ENCODE measurements around the gene FAM221A.
"Not testable (repeated sequence)": the region's sequence is repeated elsewhere in the genome, so short reads cannot be mapped to it uniquely, and the experiment has no call there.

Gene FAM221A

GRCh38 chr7:23680414-23681405 is 711 bp downstream of the FAM221A start:
- Histone ChIP-seq H3K4me1 (ENCODE audit: control insufficient read depth, insufficient read depth, low read length) (peaks cover 20% of the 10 kb centered on the region), H3K36me3 (ENCODE audit: control insufficient read depth, insufficient read depth, low read length) (no peaks in the 10 kb centered on the region), H3K9me3 (ENCODE audit: control insufficient read depth, low read length) (no peaks in the 10 kb centered on the region), H3K27me3 (ENCODE audit: control insufficient read depth, insufficient read depth, low read length) (no peaks in the 10 kb centered on the region), H3K4me3 (ENCODE audit: low read length) (peak overlapping the region; percentile 100), H3K9ac (ENCODE audit: low read length) (peak overlapping the region; percentile 99)

- Histone ChIP-seq H3K4me1 (ENCODE audit: control insufficient read depth, insufficient read depth, low read length) (peaks cover 30% of the 10 kb centered on the region), H3K9ac (ENCODE audit: low read length) (peak overlapping the region; percentile 28)
- H3K4me3 ChIP-seq (ENCODE audit: low read length); H3K27me3 ChIP-seq (ENCODE audit: control insufficient read depth, insufficient read depth, low read length); H3K9me3 ChIP-seq (ENCODE audit: control insufficient read depth, low read length); H3K36me3 ChIP-seq (ENCODE audit: control insufficient read depth, insufficient read depth, low read length): not testable (repeated sequence)
Measured at GRCh38 chr7:23684041-23684440, 4.0 kb downstream of the FAM221A start.

DNA sequence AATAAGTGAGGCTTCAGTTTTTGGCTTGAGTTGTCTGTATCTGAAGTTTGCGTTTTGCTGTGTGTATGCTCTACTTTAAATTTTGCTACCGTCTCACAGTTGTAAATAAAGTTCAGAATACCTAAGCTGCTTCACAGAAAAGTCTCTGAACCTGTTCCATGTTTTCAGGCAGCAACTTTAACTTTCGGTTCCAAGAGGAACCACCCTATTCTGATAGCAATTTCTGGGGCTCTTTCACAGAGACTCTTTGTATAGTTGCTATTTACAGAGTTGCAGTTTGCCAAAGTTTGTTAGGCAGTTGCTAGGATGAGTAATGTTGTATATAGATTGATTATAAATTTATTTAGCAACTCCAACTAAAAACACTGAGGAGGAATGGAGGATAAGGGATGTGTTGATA is 5.7 kb downstream of the FAM221A start:
- Histone ChIP-seq H3K4me1 (ENCODE audit: control insufficient read depth, insufficient read depth, low read length) (peaks cover 30% of the 10 kb centered on the region), H3K9me3 (ENCODE audit: control insufficient read depth, low read length) (no peaks in the 10 kb centered on the region), H3K9ac (ENCODE audit: low read length) (peak overlapping the region; percentile 76), H3K36me3 (ENCODE audit: control insufficient read depth, insufficient read depth, low read length) (no peaks in the 10 kb centered on the region), H3K27me3 (ENCODE audit: control insufficient read depth, insufficient read depth, low read length) (no peaks in the 10 kb centered on the region), H3K4me3 (ENCODE audit: low read length) (peak overlapping the region; percentile 6)

GRCh38 chr7:23687011-23687410 is 7.0 kb downstream of the FAM221A start:
- Histone ChIP-seq H3K9ac (ENCODE audit: low read length) (peak overlapping the region; percentile 19), H3K4me1 (ENCODE audit: control insufficient read depth, insufficient read depth, low read length) (peaks cover 30% of the 10 kb centered on the region), H3K4me3 (ENCODE audit: low read length) (no peak overlapping the region), H3K36me3 (ENCODE audit: control insufficient read depth, insufficient read depth, low read length) (no peaks in the 10 kb centered on the region), H3K27me3 (ENCODE audit: control insufficient read depth, insufficient read depth, low read length) (no peaks in the 10 kb centered on the region), H3K9me3 (ENCODE audit: control insufficient read depth, low read length) (no peaks in the 10 kb centered on the region)

DNA sequence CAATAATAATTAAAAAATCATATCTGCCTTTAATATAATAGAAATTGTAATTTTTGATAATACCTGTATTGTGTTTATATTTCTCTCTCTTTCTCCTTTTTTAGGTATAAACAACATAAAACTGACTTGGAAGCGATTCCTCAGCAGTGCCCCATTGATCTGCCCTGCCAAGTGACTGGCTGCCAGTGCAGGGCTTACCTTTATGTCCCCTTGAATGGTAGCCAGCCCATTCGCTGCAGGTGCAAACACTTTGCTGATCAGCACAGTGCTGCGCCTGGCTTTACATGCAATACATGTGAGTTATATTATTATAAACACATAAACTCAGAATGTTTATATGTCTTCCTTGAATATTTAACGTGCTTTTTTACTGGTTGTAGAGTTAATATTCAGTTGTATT is 9.2 kb downstream of the FAM221A start:
- Histone ChIP-seq H3K9ac (ENCODE audit: low read length) (no peak overlapping the region), H3K36me3 (ENCODE audit: control insufficient read depth, insufficient read depth, low read length) (peaks cover 4% of the 10 kb centered on the region), H3K27me3 (ENCODE audit: control insufficient read depth, insufficient read depth, low read length) (no peaks in the 10 kb centered on the region), H3K4me3 (ENCODE audit: low read length) (no peak overlapping the region), H3K9me3 (ENCODE audit: control insufficient read depth, low read length) (no peaks in the 10 kb centered on the region), H3K4me1 (ENCODE audit: control insufficient read depth, insufficient read depth, low read length) (peaks cover 22% of the 10 kb centered on the region)

DNA sequence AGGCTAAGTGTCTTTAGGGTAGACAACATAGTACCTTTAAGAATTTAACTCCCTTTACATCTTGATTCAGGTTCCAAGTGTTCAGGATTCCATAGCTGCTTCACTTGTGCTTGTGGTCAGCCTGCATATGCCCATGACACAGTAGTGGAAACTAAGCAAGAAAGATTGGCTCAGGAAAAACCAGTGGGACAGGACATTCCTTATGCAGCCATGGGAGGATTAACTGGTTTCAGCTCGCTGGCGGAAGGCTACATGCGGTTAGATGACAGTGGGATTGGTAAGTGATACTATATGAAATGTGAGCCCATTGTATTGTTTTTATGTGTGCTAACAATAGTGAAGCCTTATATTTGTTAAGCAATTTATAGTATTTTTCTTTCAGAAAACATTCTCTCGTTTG is 11.3 kb downstream of the FAM221A start:
- Histone ChIP-seq H3K4me3 (ENCODE audit: low read length) (no peak overlapping the region), H3K9me3 (ENCODE audit: control insufficient read depth, low read length) (no peaks in the 10 kb centered on the region), H3K27me3 (ENCODE audit: control insufficient read depth, insufficient read depth, low read length) (no peaks in the 10 kb centered on the region), H3K36me3 (ENCODE audit: control insufficient read depth, insufficient read depth, low read length) (peaks cover 4% of the 10 kb centered on the region), H3K9ac (ENCODE audit: low read length) (no peak overlapping the region), H3K4me1 (ENCODE audit: control insufficient read depth, insufficient read depth, low read length) (peaks cover 9% of the 10 kb centered on the region)

DNA sequence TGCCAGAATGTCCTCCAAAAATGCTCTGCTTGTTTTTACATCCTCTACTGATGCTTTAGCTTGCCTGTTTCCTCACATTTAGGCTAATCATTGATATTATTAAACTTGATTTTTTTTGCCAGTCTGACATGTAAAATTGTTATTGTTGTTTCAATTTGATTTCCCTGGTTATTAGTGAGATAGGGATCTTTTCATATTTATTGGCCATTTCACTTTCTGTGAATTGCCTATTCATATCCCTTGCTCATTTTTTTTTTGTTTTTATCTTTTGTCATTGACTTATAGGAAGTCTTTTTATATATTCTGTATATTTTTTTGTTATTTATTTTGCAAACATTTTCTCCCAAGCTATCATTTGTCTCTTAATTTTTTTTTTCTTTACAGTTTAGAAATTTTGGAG is 13.2 kb downstream of the FAM221A start:
- H3K4me3 ChIP-seq (ENCODE audit: low read length), result no peak overlapping the region
- H3K9ac ChIP-seq (ENCODE audit: low read length), result no peak overlapping the region
- peaks cover 5% of the 10 kb centered on the region for H3K4me1 ChIP-seq (ENCODE audit: control insufficient read depth, insufficient read depth, low read length)
- no peaks in the 10 kb centered on the region for H3K9me3 ChIP-seq (ENCODE audit: control insufficient read depth, low read length)
- H3K36me3 ChIP-seq (ENCODE audit: control insufficient read depth, insufficient read depth, low read length), result peaks cover 4% of the 10 kb centered on the region
- H3K27me3 ChIP-seq (ENCODE audit: control insufficient read depth, insufficient read depth, low read length), result no peaks in the 10 kb centered on the region

GRCh38 chr7:23696916-23697441 is 17.0 kb downstream of the FAM221A start:
- Histone ChIP-seq H3K9me3 (ENCODE audit: control insufficient read depth, low read length) (no peaks in the 10 kb centered on the region), H3K4me3 (ENCODE audit: low read length) (no peak overlapping the region), H3K4me1 (ENCODE audit: control insufficient read depth, insufficient read depth, low read length) (peaks cover 5% of the 10 kb centered on the region), H3K27me3 (ENCODE audit: control insufficient read depth, insufficient read depth, low read length) (no peaks in the 10 kb centered on the region), H3K36me3 (ENCODE audit: control insufficient read depth, insufficient read depth, low read length) (peaks cover 4% of the 10 kb centered on the region), H3K9ac (ENCODE audit: low read length) (no peak overlapping the region)

DNA sequence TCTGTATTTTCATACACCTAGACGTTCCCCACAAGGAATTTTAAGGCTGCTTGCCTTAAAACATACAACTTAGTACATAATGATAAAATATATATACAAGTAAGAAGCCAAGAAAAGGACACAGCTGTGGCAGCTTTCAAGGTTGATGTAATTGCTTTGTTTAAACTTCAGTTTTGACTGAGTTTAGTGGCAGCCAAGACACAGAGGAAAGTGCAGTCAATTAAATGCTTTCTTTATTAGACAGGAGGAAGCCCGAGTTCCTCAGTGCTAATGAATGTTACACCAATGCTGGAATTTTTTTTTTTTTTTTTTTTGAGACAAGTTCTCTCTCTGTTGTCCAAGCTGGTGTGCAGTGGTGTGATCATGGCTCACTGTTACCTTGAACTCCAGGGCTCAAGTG is 18.8 kb downstream of the FAM221A start:
- Histone ChIP-seq H3K9me3 (ENCODE audit: control insufficient read depth, low read length) (no peaks in the 10 kb centered on the region), H3K4me3 (ENCODE audit: low read length) (no peak overlapping the region), H3K9ac (ENCODE audit: low read length) (no peak overlapping the region), H3K36me3 (ENCODE audit: control insufficient read depth, insufficient read depth, low read length) (peaks cover 3% of the 10 kb centered on the region), H3K27me3 (ENCODE audit: control insufficient read depth, insufficient read depth, low read length) (no peaks in the 10 kb centered on the region), H3K4me1 (ENCODE audit: control insufficient read depth, insufficient read depth, low read length) (peaks cover 5% of the 10 kb centered on the region)

GRCh38 chr7:23700046-23700445 is 20.0 kb downstream of the FAM221A start:
- H3K36me3 ChIP-seq (ENCODE audit: control insufficient read depth, insufficient read depth, low read length), result peaks cover 6% of the 10 kb centered on the region
- H3K27me3 ChIP-seq (ENCODE audit: control insufficient read depth, insufficient read depth, low read length), result no peaks in the 10 kb centered on the region
- no peaks in the 10 kb centered on the region for H3K9me3 ChIP-seq (ENCODE audit: control insufficient read depth, low read length)
- no peak overlapping the region for H3K4me3 ChIP-seq (ENCODE audit: low read length)
- peaks cover 5% of the 10 kb centered on the region for H3K4me1 ChIP-seq (ENCODE audit: control insufficient read depth, insufficient read depth, low read length)
- H3K9ac ChIP-seq (ENCODE audit: low read length), result no peak overlapping the region

- H3K36me3 ChIP-seq (ENCODE audit: control insufficient read depth, insufficient read depth, low read length), result peaks cover 10% of the 10 kb centered on the region
- no peak overlapping the region for H3K9ac ChIP-seq (ENCODE audit: low read length)
- peaks cover 6% of the 10 kb centered on the region for H3K4me1 ChIP-seq (ENCODE audit: control insufficient read depth, insufficient read depth, low read length)
- H3K9me3 ChIP-seq (ENCODE audit: control insufficient read depth, low read length), result peaks cover 7% of the 10 kb centered on the region
- H3K27me3 ChIP-seq (ENCODE audit: control insufficient read depth, insufficient read depth, low read length), result no peaks in the 10 kb centered on the region
- no peak overlapping the region for H3K4me3 ChIP-seq (ENCODE audit: low read length)
Measured at GRCh38 chr7:23709081-23709750, 29.2 kb downstream of the FAM221A start.

DNA sequence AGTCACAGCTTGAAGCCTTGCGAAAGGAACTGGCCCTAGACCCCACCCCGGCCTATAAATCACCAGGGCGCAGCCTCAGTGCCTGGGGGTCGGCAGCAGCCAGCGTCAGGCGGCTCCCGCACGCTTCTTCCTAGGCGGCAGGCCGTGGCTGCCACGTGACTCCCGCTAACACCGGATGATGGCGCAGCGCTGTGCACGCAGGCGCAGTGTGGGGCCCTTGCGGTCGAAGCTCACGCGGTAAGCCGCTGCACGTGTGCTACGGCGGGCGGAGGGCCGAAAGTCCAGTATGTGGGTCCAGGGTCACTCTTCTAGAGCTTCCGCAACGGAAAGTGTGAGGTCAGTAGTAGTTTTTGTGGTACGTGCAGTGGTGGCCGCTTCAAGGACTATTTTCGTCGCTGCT is 30.0 kb downstream of the FAM221A start, which contains the start of gene STK31:
STK31 (plus strand) TSS at position 220 of the 400 bp plus-strand sequence; CDS start at position 287, 67 bp downstream.
- H3K4me1 ChIP-seq (ENCODE audit: control insufficient read depth, insufficient read depth, low read length), result peaks cover 6% of the 10 kb centered on the region
- no peak within 1 kb of the TSS for H3K4me3 ChIP-seq (ENCODE audit: low read length)
- H3K9me3 ChIP-seq (ENCODE audit: control insufficient read depth, low read length), result peaks cover 7% of the 10 kb centered on the region
- no peaks in the 10 kb centered on the region for H3K27me3 ChIP-seq (ENCODE audit: control insufficient read depth, insufficient read depth, low read length)
- H3K9ac ChIP-seq (ENCODE audit: low read length), result no peak within 1 kb of the TSS
- H3K36me3 ChIP-seq (ENCODE audit: control insufficient read depth, insufficient read depth, low read length), result peaks cover 7% of the 10 kb centered on the region
